ENCODE results near the gene PRPF19. TPM values are rescaled to one million over a fixed set of nuclear protein-coding genes. Genes with fewer than 3 reads are reported as not detected.

Gene PRPF19
- total RNA-seq, 4 donors from 2014 or later = 50.2 to 73.6 (median 60.5) TPM

DNA sequence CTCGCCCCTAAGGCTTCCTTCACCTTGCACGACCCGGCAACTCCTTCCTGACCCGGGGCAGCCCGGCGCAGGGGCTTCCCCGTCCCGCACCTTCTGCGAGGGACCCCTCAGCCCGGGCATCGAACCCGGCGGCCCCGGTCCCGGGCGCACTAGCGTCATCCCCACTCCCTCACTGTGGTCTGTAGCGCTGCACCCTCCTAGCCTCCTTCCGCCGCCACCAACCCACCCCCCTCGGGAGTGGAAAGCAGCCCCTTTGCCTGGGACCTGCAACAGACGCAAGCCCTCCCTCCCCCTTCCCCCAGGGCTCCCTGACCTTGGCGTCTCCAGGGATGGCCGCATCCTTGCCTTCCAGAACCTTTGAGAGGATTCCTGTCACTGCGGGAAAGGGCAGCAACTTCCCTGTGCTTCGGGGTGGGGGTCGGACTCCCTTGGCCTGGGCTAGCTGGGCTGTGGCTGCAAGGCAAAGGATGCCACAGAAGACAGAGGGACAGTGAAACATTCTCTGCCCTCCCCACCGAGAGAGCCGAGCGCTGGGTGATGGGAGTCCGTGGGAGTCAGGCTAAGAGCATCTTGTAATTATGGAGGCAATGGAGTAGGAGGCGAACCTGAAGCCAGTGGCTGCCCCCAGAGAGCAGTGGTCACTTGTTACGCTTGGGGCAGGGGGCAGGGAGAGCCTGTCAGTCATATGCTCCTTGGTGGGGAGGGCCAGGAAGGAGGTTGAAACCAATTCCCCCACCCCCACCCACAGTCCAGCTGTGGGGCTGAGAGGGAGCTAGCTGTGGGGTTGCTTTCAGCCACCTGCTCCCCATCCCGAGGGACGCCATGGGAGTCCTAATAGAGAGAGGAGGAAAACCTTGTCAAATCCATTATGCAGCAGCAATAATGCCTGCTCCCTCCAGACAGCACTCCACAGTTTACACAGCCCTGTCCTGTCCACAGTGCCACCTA is 18.8 kb upstream of the PRPF19 start:
- no peak for TF ChIP-seq POLR2A (IDR thresholded peaks at IDR 0.05)
- 33 to 35% methylated on average over 4 to 5 of the region's 35 CpGs for WGBS, 2 donors (ENCODE audit: low coverage in 1 of 2)
- no peak for ATAC-seq
- H3K4me1 ChIP-seq = peaks cover 0 to 31% (median 12%) of the 10 kb centered on the region in 3 donors
- peak overlapping the region in 1 of 4 donors; percentile 62 for H3K27ac ChIP-seq
- H3K9me3 ChIP-seq = no peaks in the 10 kb centered on the region
- H3K4me3 ChIP-seq = peak overlapping the region; percentile 41 to 66
- peaks cover 45% of the 10 kb centered on the region for H3K27me3 ChIP-seq
- peaks cover 0 to 41% of the 10 kb centered on the region in 2 donors for H3K36me3 ChIP-seq

DNA sequence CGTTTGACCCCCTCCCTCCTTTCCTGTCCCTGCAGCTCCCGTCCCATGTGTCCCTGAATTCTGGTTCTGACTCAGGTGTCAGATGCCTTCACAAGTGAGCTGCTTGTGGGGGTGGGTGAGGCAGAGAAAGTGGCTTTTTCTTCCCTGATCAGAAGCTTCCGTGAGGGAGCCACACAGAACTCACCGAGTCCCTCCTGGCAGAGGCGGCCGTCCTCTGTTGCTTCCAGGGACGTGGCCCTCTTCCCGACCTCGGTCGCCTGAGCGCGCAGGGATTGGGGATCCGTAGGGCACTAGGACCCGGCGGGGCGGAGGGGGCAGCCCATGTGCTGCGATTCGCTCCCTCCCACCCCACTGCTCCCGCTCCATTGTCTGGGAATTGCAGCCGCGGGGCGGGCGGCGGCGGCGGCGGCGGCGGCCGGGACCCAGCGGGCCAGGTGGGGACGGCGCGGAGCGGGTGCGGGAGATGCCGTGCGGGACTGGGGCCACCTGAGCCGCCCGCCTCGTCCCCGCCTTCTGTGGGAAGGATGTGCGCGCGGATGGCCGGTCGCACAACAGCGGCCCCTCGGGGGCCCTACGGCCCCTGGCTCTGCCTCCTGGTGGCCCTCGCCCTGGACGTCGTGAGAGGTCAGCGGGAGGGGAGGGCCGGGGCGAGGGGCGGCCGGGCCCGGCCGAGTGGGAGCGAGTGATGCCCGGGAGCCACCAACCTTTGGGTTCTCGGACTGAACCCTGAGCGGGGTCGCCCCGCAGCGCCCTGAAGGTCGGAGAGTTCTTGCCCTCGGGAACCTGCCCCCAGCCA is 17.9 kb upstream of the PRPF19 start, which contains the start of gene TMEM132A:
TSS of gene TMEM132A (plus strand) at position 351 of the 796 bp plus-strand sequence. CDS start at position 525, 174 bp downstream.
- TF ChIP-seq, protein P1, sequence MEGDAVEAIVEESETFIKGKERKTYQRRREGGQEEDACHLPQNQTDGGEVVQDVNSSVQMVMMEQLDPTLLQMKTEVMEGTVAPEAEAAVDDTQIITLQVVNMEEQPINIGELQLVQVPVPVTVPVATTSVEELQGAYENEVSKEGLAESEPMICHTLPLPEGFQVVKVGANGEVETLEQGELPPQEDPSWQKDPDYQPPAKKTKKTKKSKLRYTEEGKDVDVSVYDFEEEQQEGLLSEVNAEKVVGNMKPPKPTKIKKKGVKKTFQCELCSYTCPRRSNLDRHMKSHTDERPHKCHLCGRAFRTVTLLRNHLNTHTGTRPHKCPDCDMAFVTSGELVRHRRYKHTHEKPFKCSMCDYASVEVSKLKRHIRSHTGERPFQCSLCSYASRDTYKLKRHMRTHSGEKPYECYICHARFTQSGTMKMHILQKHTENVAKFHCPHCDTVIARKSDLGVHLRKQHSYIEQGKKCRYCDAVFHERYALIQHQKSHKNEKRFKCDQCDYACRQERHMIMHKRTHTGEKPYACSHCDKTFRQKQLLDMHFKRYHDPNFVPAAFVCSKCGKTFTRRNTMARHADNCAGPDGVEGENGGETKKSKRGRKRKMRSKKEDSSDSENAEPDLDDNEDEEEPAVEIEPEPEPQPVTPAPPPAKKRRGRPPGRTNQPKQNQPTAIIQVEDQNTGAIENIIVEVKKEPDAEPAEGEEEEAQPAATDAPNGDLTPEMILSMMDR (IDR thresholded peaks at IDR 0.05) = no peak
- TF ChIP-seq POLR2AphosphoS5 (IDR thresholded peaks at IDR 0.05) (no peak), POLR2A (IDR thresholded peaks at IDR 0.05) (no peak), EP300 (IDR thresholded peaks at IDR 0.05) (no peak)

DNA sequence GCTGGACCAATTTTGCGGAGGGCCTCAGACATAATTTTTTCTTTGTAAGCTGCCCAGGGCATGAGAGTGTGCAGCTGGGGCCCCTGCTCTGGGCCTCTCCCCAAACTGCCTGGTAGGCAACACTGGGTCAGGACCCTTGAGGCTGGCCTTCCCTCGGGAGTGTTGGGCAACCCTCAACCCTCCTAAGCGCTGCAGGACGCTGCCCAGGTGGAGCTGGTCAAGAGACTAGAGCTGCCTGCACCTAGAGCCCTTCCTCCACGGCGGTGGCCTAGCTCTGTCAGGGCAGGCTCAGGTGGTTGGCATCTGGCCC is 17.4 kb upstream of the PRPF19 start:
- peaks cover 41% of the 10 kb centered on the region for H3K27me3 ChIP-seq
- 10% methylated on average over 2 of the region's 6 CpGs; no CpG with 5 or more reads in 1 of the 2 donors for whole genome bisulfite sequencing, 2 donors (ENCODE audit: low coverage in 1 of 2)
- H3K27ac ChIP-seq = no peak overlapping the region

More for the DNA sequence above, 17.9 kb upstream of the PRPF19 start, which contains the start of gene TMEM132A:
- ATAC-seq = peak; percentile 91
- peak within 1 kb of the TSS; percentile 41 to 66 for H3K4me3 ChIP-seq
- H3K36me3 ChIP-seq = peaks cover 0 to 47% of the 10 kb centered on the region in 2 donors
- H3K9me3 ChIP-seq = no peaks in the 10 kb centered on the region
- 0% methylated on average over 2 of the region's 69 CpGs; no CpG with 5 or more reads in 1 of the 2 donors for WGBS, 2 donors (ENCODE audit: low coverage in 1 of 2)
- H3K27ac ChIP-seq = peak within 1 kb of the TSS in 1 of 4 donors; percentile 62
- H3K27me3 ChIP-seq = peaks cover 41% of the 10 kb centered on the region
- H3K4me1 ChIP-seq = peaks cover 0 to 40% (median 16%) of the 10 kb centered on the region in 3 donors

DNA sequence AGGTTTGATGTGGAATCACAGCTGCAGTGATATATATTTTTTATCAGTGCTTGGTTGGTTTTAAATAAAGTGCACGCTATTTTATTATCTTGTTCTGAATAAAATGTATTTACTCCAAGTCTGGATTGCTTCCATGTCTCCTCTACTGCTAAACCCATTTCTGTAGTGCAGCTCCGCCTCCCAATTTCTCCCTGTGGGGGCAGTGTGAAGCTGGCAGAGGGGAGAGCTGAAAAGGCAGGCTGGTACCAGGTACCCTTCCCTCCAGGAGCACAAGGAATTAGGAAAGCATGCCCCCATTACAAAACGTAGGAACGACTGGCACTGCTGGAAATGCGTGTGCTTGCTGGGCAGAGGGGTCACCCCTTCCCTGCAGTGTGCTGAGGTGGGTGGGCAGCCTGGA is 16.9 kb upstream of the PRPF19 start:
- no peak for ATAC-seq

More for the DNA sequence above, 17.4 kb upstream of the PRPF19 start:
- TF ChIP-seq EP300 (IDR thresholded peaks at IDR 0.05) (no peak), POLR2AphosphoS5 (IDR thresholded peaks at IDR 0.05) (no peak), POLR2A (IDR thresholded peaks at IDR 0.05) (no peak)
- TF ChIP-seq, protein P1 (IDR thresholded peaks at IDR 0.05) = no peak
- peaks cover 0 to 44% of the 10 kb centered on the region in 2 donors for H3K36me3 ChIP-seq
- no peak for ATAC-seq
- H3K4me1 ChIP-seq = peaks cover 0 to 45% (median 16%) of the 10 kb centered on the region in 3 donors
- H3K4me3 ChIP-seq = peak overlapping the region in 1 of 2 donors; percentile 66
- no peaks in the 10 kb centered on the region for H3K9me3 ChIP-seq

More for the DNA sequence above, 16.9 kb upstream of the PRPF19 start:
- H3K9me3 ChIP-seq = no peaks in the 10 kb centered on the region
- WGBS, 2 donors (ENCODE audit: low coverage in 1 of 2) = 40 to 63% methylated on average over 1 of the region's 5 CpGs
- H3K27ac ChIP-seq = no peak overlapping the region
- no peak overlapping the region for H3K4me3 ChIP-seq
- peaks cover 0 to 40% of the 10 kb centered on the region in 2 donors for H3K36me3 ChIP-seq
- peaks cover 41% of the 10 kb centered on the region for H3K27me3 ChIP-seq
- TF ChIP-seq, protein P1 (IDR thresholded peaks at IDR 0.05) = no peak
- TF ChIP-seq EP300 (IDR thresholded peaks at IDR 0.05) (no peak), POLR2A (IDR thresholded peaks at IDR 0.05) (no peak), POLR2AphosphoS5 (IDR thresholded peaks at IDR 0.05) (no peak)
- peaks cover 0 to 49% (median 16%) of the 10 kb centered on the region in 3 donors for H3K4me1 ChIP-seq

Data from gastroesophageal sphincter (tissue), 4 donors.